ENCODE measurements around the gene GSK3A.

The GSK3A gene

GRCh38 chr19:42239544-42240220 is 2.7 kb downstream of the GSK3A start:
- ChIA-PET CTCF (no interaction called here), POLR2A (interaction anchor here (0.8 to 1.3 kb wide), 3 partner anchors 9 to 40 kb away, joined by 4 to 6 read pairs (median 5); no protein-coding TSS in a partner anchor)
- no peak for DNase-seq (ENCODE audit: extremely low spot score)
- TF ChIP-seq CTBP1 (IDR thresholded peaks at IDR 0.05; ENCODE audit: borderline replicate concordance) (no peak), FOXM1 (IDR thresholded peaks at IDR 0.05; ENCODE audit: borderline replicate concordance) (no peak), SP1 (IDR thresholded peaks at IDR 0.05) (no peak), ZNF384 (IDR thresholded peaks at IDR 0.05) (no peak), TARDBP (IDR thresholded peaks at IDR 0.05) (no peak), PKNOX1 (IDR thresholded peaks at IDR 0.05) (no peak), ARNT (IDR thresholded peaks at IDR 0.05) (no peak), ELF4 (IDR thresholded peaks at IDR 0.05) (no peak), SUZ12 (IDR thresholded peaks at IDR 0.05) (no peak), FOXA1 (IDR thresholded peaks at IDR 0.05) (no peak), L3MBTL2 (conservative IDR thresholded peaks at IDR 0.05) (no peak), LEF1 (IDR thresholded peaks at IDR 0.05; ENCODE audit: borderline replicate concordance) (no peak), BHLHE40 (IDR thresholded peaks at IDR 0.05; ENCODE audit: borderline replicate concordance) (no peak)

GRCh38 chr19:42235181-42235580 is 7.2 kb downstream of the GSK3A start:
- CTCF ChIA-PET: interaction anchor here (0.7 kb wide), 1 partner anchor 9 kb away, joined by 5 read pairs; no protein-coding TSS in a partner anchor
- no peak for DNase-seq (ENCODE audit: extremely low spot score)
- no peak for TF ChIP-seq FOXK2 (IDR thresholded peaks at IDR 0.05)
- no peak for TF ChIP-seq ZNF384 (IDR thresholded peaks at IDR 0.05)
- TF ChIP-seq HDGF (IDR thresholded peaks at IDR 0.05; ENCODE audit: borderline replicate concordance): no peak
- no peak for TF ChIP-seq SUZ12 (IDR thresholded peaks at IDR 0.05)
- no peak for TF ChIP-seq L3MBTL2 (conservative IDR thresholded peaks at IDR 0.05)
- TF ChIP-seq NFRKB (IDR thresholded peaks at IDR 0.05): no peak
- TF ChIP-seq PKNOX1 (IDR thresholded peaks at IDR 0.05): no peak
- TF ChIP-seq SP1 (IDR thresholded peaks at IDR 0.05): no peak
- no peak for TF ChIP-seq BHLHE40 (IDR thresholded peaks at IDR 0.05; ENCODE audit: borderline replicate concordance)
- POLR2A ChIA-PET: interaction anchor here (1.8 to 5.2 kb wide), 2 partner anchors 9 to 14 kb away, joined by 5 to 30 read pairs; partner anchors contain the start of gene ZNF526

- DNase-seq (ENCODE audit: extremely low spot score): no peak
- CTCF ChIA-PET: no interaction called here
- POLR2A ChIA-PET: interaction anchor here (1.8 to 5.2 kb wide), 3 partner anchors 8 to 14 kb away, joined by 5 to 30 read pairs (median 18); partner anchors contain the start of gene ZNF526
- TF ChIP-seq FOXM1 (IDR thresholded peaks at IDR 0.05; ENCODE audit: borderline replicate concordance) (no peak), SUZ12 (IDR thresholded peaks at IDR 0.05) (no peak), FOXA1 (IDR thresholded peaks at IDR 0.05) (no peak), ARNT (IDR thresholded peaks at IDR 0.05) (no peak), FOXK2 (IDR thresholded peaks at IDR 0.05) (no peak), ZNF384 (IDR thresholded peaks at IDR 0.05) (no peak), PKNOX1 (IDR thresholded peaks at IDR 0.05) (no peak), CTBP1 (IDR thresholded peaks at IDR 0.05; ENCODE audit: borderline replicate concordance) (no peak), NFRKB (IDR thresholded peaks at IDR 0.05) (no peak)
Observed at GRCh38 chr19:42234364-42234763, 8.0 kb downstream of the GSK3A start.

GRCh38 chr19:42233678-42234292 is 8.6 kb downstream of the GSK3A start:
- POLR2A ChIA-PET: interaction anchor here (1.0 to 5.2 kb wide), 3 partner anchors 9 to 13 kb away, joined by 3 to 30 read pairs (median 18); partner anchors contain the start of gene ZNF526
- no peak for DNase-seq (ENCODE audit: extremely low spot score)
- TF ChIP-seq HDGF (IDR thresholded peaks at IDR 0.05; ENCODE audit: borderline replicate concordance) (no peak), FOXM1 (IDR thresholded peaks at IDR 0.05; ENCODE audit: borderline replicate concordance) (no peak), LEF1 (IDR thresholded peaks at IDR 0.05; ENCODE audit: borderline replicate concordance) (no peak), CTBP1 (IDR thresholded peaks at IDR 0.05; ENCODE audit: borderline replicate concordance) (no peak), L3MBTL2 (conservative IDR thresholded peaks at IDR 0.05) (no peak), ELF4 (IDR thresholded peaks at IDR 0.05) (no peak), SUZ12 (IDR thresholded peaks at IDR 0.05) (no peak), ZNF384 (IDR thresholded peaks at IDR 0.05) (no peak), FOXA1 (IDR thresholded peaks at IDR 0.05) (no peak), FOXK2 (IDR thresholded peaks at IDR 0.05) (no peak)
- CTCF ChIA-PET: interaction anchor here (1.1 kb wide), 1 partner anchor 120 kb away, joined by 3 read pairs; no protein-coding TSS in a partner anchor

- ChIA-PET POLR2A (interaction anchor here (1.0 to 5.2 kb wide), 4 partner anchors 8 to 12 kb away, joined by 3 to 30 read pairs (median 12); partner anchors contain the start of genes GSK3A and ZNF526), CTCF (interaction anchor here (1.1 kb wide), 1 partner anchor 119 kb away, joined by 3 read pairs; no protein-coding TSS in a partner anchor)
- DNase-seq (ENCODE audit: extremely low spot score): no peak
- TF ChIP-seq LEF1 (IDR thresholded peaks at IDR 0.05; ENCODE audit: borderline replicate concordance): no peak
- TF ChIP-seq CTBP1 (IDR thresholded peaks at IDR 0.05; ENCODE audit: borderline replicate concordance): no peak
- no peak for TF ChIP-seq ELF4 (IDR thresholded peaks at IDR 0.05)
- TF ChIP-seq SUZ12 (IDR thresholded peaks at IDR 0.05): no peak
- no peak for TF ChIP-seq NFRKB (IDR thresholded peaks at IDR 0.05)
- TF ChIP-seq SP1 (IDR thresholded peaks at IDR 0.05): no peak
- no peak for TF ChIP-seq FOXA1 (IDR thresholded peaks at IDR 0.05)
- no peak for TF ChIP-seq HDGF (IDR thresholded peaks at IDR 0.05; ENCODE audit: borderline replicate concordance)
- no peak for TF ChIP-seq FOXK2 (IDR thresholded peaks at IDR 0.05)
- TF ChIP-seq FOXM1 (IDR thresholded peaks at IDR 0.05; ENCODE audit: borderline replicate concordance): no peak
- no peak for TF ChIP-seq BHLHE40 (IDR thresholded peaks at IDR 0.05; ENCODE audit: borderline replicate concordance)
- no peak for TF ChIP-seq TARDBP (IDR thresholded peaks at IDR 0.05)
- no peak for TF ChIP-seq ARNT (IDR thresholded peaks at IDR 0.05)
- no peak for TF ChIP-seq PKNOX1 (IDR thresholded peaks at IDR 0.05)
- TF ChIP-seq L3MBTL2 (conservative IDR thresholded peaks at IDR 0.05): no peak
- no peak for TF ChIP-seq ZNF384 (IDR thresholded peaks at IDR 0.05)
Observed at GRCh38 chr19:42233106-42233505, 9.3 kb downstream of the GSK3A start.
